B cell (primary cell): ENCODE results near the gene SLC26A1. TPM values are rescaled to one million over a fixed set of nuclear protein-coding genes. Genes with fewer than 3 reads are reported as not detected.

Experiments used
- ATAC-seq: fragments of 200-7000 bp; cut with Tn5 transposase; one replicate; pipeline ENCODE4 v1.10.0; 2021; ENCODE audit warnings: low read depth, mild to moderate bottlenecking, moderate number of reproducible peaks, moderate library complexity
- CTCF ChIA-PET: fragments of 350-600 bp; sonication (Branson Sonifier 250); formaldehyde crosslinking; loops from one replicate; lab custom pipeline; 2021; ENCODE audit warnings: antibody characterized with exemption, inconsistent platforms; lab: Charles Lee
- POLR2A ChIA-PET: fragments of 350-600 bp; sonication (Branson Sonifier 250); formaldehyde crosslinking; loops from one replicate; lab custom pipeline; 2021; ENCODE audit warnings: antibody characterized with exemption; lab: Charles Lee
- DNase-seq: peaks from one replicate; pipeline ENCODE4 v3.0.0; 2013
- H2AFZ ChIP-seq: 2 replicates; pipeline ENCODE4 v1.6.1; 2012; ENCODE audit warnings: mild to moderate bottlenecking, low read depth, low read length; ENCODE audit not compliant: insufficient read depth, poor library complexity, severe bottlenecking
- H3K27ac ChIP-seq, 2 donors: 1 replicate in 1 of 2; 2 replicates in 1 of 2; pipeline ENCODE4 v1.5.1; 2012 to 2013; ENCODE audit warnings: low read length in 2 of 2, mild to moderate bottlenecking in 2 of 2, moderate library complexity in 1 of 2
- H3K27me3 ChIP-seq, 4 experiments: fragments of 200-600 bp in 1 of 4; sonication (generic) in 1 of 4; replicated peaks in 1 of 4; 1 replicate in 2 of 4; 2 replicates in 2 of 4; pipeline versions ENCODE4 v1.6.1 to v1.7.0; 2013 to 2016; ENCODE audit warnings: low read length in 3 of 4, mild to moderate bottlenecking in 2 of 4, mixed read lengths in 1 of 4, moderate library complexity in 1 of 4; ENCODE audit not compliant: insufficient read depth in 4 of 4, control insufficient read depth in 3 of 4; ENCODE audit errors: control extremely low read depth in 1 of 4
- H3K36me3 ChIP-seq, 2 experiments: replicated peaks in 1 of 2; 1 replicate in 1 of 2; 2 replicates in 1 of 2; pipeline versions ENCODE4 v1.6.1 to v1.7.1; 2013; ENCODE audit warnings: low read length in 1 of 2; ENCODE audit not compliant: insufficient read depth in 2 of 2, control insufficient read depth in 1 of 2; ENCODE audit errors: control extremely low read depth in 1 of 2, extremely low read depth in 1 of 2
- H3K4me1 ChIP-seq, 2 donors: fragments of 200-600 bp in 1 of 2; sonication (generic) in 1 of 2; 1 replicate in 1 of 2; 2 replicates in 1 of 2; pipeline versions ENCODE4 v1.5.1 to v1.6.1; 2013 to 2017; ENCODE audit warnings: low read length in 2 of 2; ENCODE audit not compliant: control insufficient read depth in 2 of 2, insufficient read depth in 2 of 2
- H3K4me2 ChIP-seq: replicated peaks from 2 replicates; pipeline ENCODE3; 2012; ENCODE audit warnings: mild to moderate bottlenecking, low read depth, low read length; ENCODE audit not compliant: poor library complexity, severe bottlenecking
- H3K4me3 ChIP-seq, 5 experiments: fragments of 200-600 bp in 1 of 5; sonication (generic) in 1 of 5; 1 replicate in 3 of 5; 2 replicates in 2 of 5; pipeline versions ENCODE4 v1.5.1 to v1.7.0; 2011 to 2016; ENCODE audit warnings: low read length in 4 of 5, mild to moderate bottlenecking in 4 of 5, low read depth in 2 of 5, control low read depth in 1 of 5, moderate library complexity in 1 of 5; ENCODE audit not compliant: insufficient read depth in 1 of 5; ENCODE audit errors: control extremely low read depth in 1 of 5, extremely low read depth in 1 of 5
- H3K79me2 ChIP-seq: fragments of 200-600 bp; sonication (generic); one replicate; pipeline ENCODE4 v1.6.0; 2016; ENCODE audit warnings: low read length; ENCODE audit not compliant: control insufficient read depth, insufficient read depth
- H3K9ac ChIP-seq: fragments of 200-600 bp; sonication (generic); 2 replicates; pipeline ENCODE4 v1.6.1; 2017; ENCODE audit warnings: mild to moderate bottlenecking, low read length, moderate library complexity
- H3K9me3 ChIP-seq, 3 donors: one replicate each; pipeline versions ENCODE4 v1.6.1 to v1.7.1; 2013; ENCODE audit warnings: low read length in 2 of 3; ENCODE audit not compliant: control insufficient read depth in 2 of 3, insufficient read depth in 1 of 3; ENCODE audit errors: control extremely low read depth in 1 of 3
- H4K20me1 ChIP-seq: 2 replicates; pipeline ENCODE4 v1.6.0; 2012; ENCODE audit warnings: mild to moderate bottlenecking, low read length; ENCODE audit not compliant: insufficient read depth, control insufficient read depth, poor library complexity, severe bottlenecking
- H3K27ac Mint-ChIP-seq: one replicate; pipeline ENCODE4 v1.8.0; 2021; ENCODE audit warnings: mixed read lengths
- H3K27me3 Mint-ChIP-seq: one replicate; pipeline ENCODE4 v1.8.0; 2021; ENCODE audit warnings: mixed read lengths
- H3K4me1 Mint-ChIP-seq: one replicate; pipeline ENCODE4 v1.8.0; 2021; ENCODE audit warnings: mixed read lengths
- H3K4me3 Mint-ChIP-seq: one replicate; pipeline ENCODE4 v1.8.0; 2021; ENCODE audit warnings: mixed read lengths
- H3K9me3 Mint-ChIP-seq: one replicate; pipeline ENCODE4 v1.8.0; 2022; ENCODE audit warnings: mixed read lengths; ENCODE audit not compliant: insufficient read depth
- CTCF ChIP-seq: fragments of 200-600 bp; IDR thresholded peaks from one replicate; pipeline ENCODE4 v1.8.0; 2022; ENCODE audit warnings: antibody characterized with exemption, mild to moderate bottlenecking
- EZH2 ChIP-seq: IDR thresholded peaks from 2 replicates; pipeline ENCODE4 v1.6.1; 2012; ENCODE audit warnings: borderline replicate concordance, low read depth, mild to moderate bottlenecking, moderate library complexity, low read length; ENCODE audit not compliant: insufficient read depth, poor library complexity, severe bottlenecking
- WGBS: methylation state at CpG from one replicate; pipeline ENCODE4 v1.1.5; 2013; ENCODE audit warnings: missing lambda C conversion rate; ENCODE audit not compliant: insufficient coverage; 5-methylcytosine and 5-hydroxymethylcytosine counted together
- intact Hi-C: fragments of 100-400 bp; cut with micrococcal nuclease; formaldehyde crosslinking; loops from one replicate; pipeline ENCODE4 v1.10.0; 2022
- polyA plus RNA-seq: library from polyadenylated mRNA; depleted of rRNA; stranded (reverse); fragments of >200 nt; gene quantifications from 2 replicates; pipeline ENCODE4 v1.2.3, GENCODE V29; 2012
- total RNA-seq, 2 donors: library from RNA; stranded (reverse); fragments of 120-200 nt in 1 of 2; gene quantifications; 1 replicate in 1 of 2; 2 replicates in 1 of 2; pipeline versions ENCODE4 v1.2.3 to v1.2.4, GENCODE V29; 2013 to 2022

Gene SLC26A1
- total and polyA plus RNA-seq, 2 donors (not counting 1 experiment from before 2014, with no cell fraction given), result 0.03 to 1.1 TPM

- intact Hi-C loops, result no loop called here
- H2AFZ ChIP-seq, result no peak overlapping the region
- H3K4me1 ChIP-seq, result peaks cover 15 to 19% of the 10 kb centered on the region in 2 donors
- H3K4me3 Mint-ChIP-seq, result peak overlapping the region; percentile 56
- CTCF ChIA-PET, result no interaction called here
- no peaks in the 10 kb centered on the region for H4K20me1 ChIP-seq
- H3K79me2 ChIP-seq, result no peaks in the 10 kb centered on the region
- POLR2A ChIA-PET, result no interaction called here
- no peak for ATAC-seq
- peaks cover 14% of the 10 kb centered on the region for H3K4me1 Mint-ChIP-seq
- no peak overlapping the region for H3K27ac ChIP-seq
- no peak overlapping the region for H3K4me3 ChIP-seq
- no peak for DNase-seq
- no peak overlapping the region for H3K9ac ChIP-seq
- H3K27me3 ChIP-seq, result peaks cover 0 to 5% (median 1%) of the 10 kb centered on the region in 4 experiments
- no peaks in the 10 kb centered on the region for H3K36me3 ChIP-seq
- H3K27ac Mint-ChIP-seq, result no peak overlapping the region
- TF ChIP-seq EZH2, result no peak
- TF ChIP-seq CTCF, result no peak
- no peaks in the 10 kb centered on the region for H3K9me3 Mint-ChIP-seq
- no peaks in the 10 kb centered on the region for H3K27me3 Mint-ChIP-seq
- H3K9me3 ChIP-seq, result peaks cover 0 to 2% (median 0%) of the 10 kb centered on the region in 3 donors
- WGBS, result 97% methylated on average over 36 of the region's 36 CpGs
- no peak overlapping the region for H3K4me2 ChIP-seq
Measured at GRCh38 chr4:1014291-1015167, 21.3 kb upstream of the SLC26A1 start.
